HepG2 (cell line): Measurements from ENCODE around the gene NPC1. TPM values are rescaled to one million over a fixed set of nuclear protein-coding genes. Genes with fewer than 3 reads are reported as not detected.

ENCODE experiments used
- E2F1 ChIP-seq: sonication (generic); formaldehyde crosslinking; IDR thresholded peaks from 2 replicates; pipeline ENCODE4 v1.5.0; 2020; ENCODE audit warnings: missing genetic modification reagents
- ETS1 ChIP-seq: sonication (generic); formaldehyde crosslinking; IDR thresholded peaks from 2 replicates; pipeline ENCODE4 v1.4.0; 2020; ENCODE audit warnings: missing genetic modification reagents
- GFI1 ChIP-seq: sonication (generic); formaldehyde crosslinking; IDR thresholded peaks from 2 replicates; pipeline ENCODE4 v1.5.0; 2020; ENCODE audit warnings: missing genetic modification reagents, mild to moderate bottlenecking, borderline replicate concordance
- HNRNPL ChIP-seq: fragments of 200-400 bp; formaldehyde crosslinking; IDR thresholded peaks from 2 replicates; pipeline ENCODE4 v1.6.1; 2017; ENCODE audit warnings: mild to moderate bottlenecking, low read depth, low read length
- IKZF5 ChIP-seq: IDR thresholded peaks from 2 replicates; pipeline ENCODE4 v1.6.1; 2018; ENCODE audit warnings: missing genetic modification reagents, mild to moderate bottlenecking, missing compliant biosample characterization
- KLF12 ChIP-seq: sonication (generic); formaldehyde crosslinking; IDR thresholded peaks from 2 replicates; pipeline ENCODE4 v1.4.0; 2020; ENCODE audit warnings: missing genetic modification reagents, borderline replicate concordance
- KMT2A ChIP-seq: sonication (generic); formaldehyde crosslinking; IDR thresholded peaks from 2 replicates; pipeline ENCODE4 v1.4.0; 2020; ENCODE audit warnings: missing genetic modification reagents
- MED8 ChIP-seq: sonication (generic); formaldehyde crosslinking; IDR thresholded peaks from 2 replicates; pipeline ENCODE4 v1.8.1; 2023; ENCODE audit warnings: mild to moderate bottlenecking, missing genetic modification reagents; ENCODE audit not compliant: insufficient replicate concordance
- MIER2 ChIP-seq: IDR thresholded peaks from 2 replicates; pipeline ENCODE4 v1.6.1; 2016; ENCODE audit warnings: missing biosample characterization, missing genetic modification reagents
- MTA1 ChIP-seq: sonication (generic); formaldehyde crosslinking; IDR thresholded peaks from 2 replicates; pipeline ENCODE4 v1.4.0; 2020; ENCODE audit warnings: missing genetic modification reagents, mild to moderate bottlenecking, borderline replicate concordance
- RFXAP ChIP-seq: sonication (generic); formaldehyde crosslinking; IDR thresholded peaks from 2 replicates; pipeline ENCODE4 v1.4.0; 2020; ENCODE audit warnings: missing genetic modification reagents, borderline replicate concordance
- TP53 ChIP-seq: sonication (generic); formaldehyde crosslinking; conservative IDR thresholded peaks from 2 replicates; pipeline ENCODE4 v1.4.0; 2020; ENCODE audit warnings: missing genetic modification reagents
- ZBTB8A ChIP-seq: sonication (generic); formaldehyde crosslinking; IDR thresholded peaks from 2 replicates; pipeline ENCODE4 v1.4.0; 2020; ENCODE audit warnings: mild to moderate bottlenecking, low read depth, missing genetic modification reagents, borderline replicate concordance
- ZNF275 ChIP-seq: sonication (generic); formaldehyde crosslinking; IDR thresholded peaks from 2 replicates; pipeline ENCODE4 v1.8.0; 2022; ENCODE audit warnings: missing genetic modification reagents, mild to moderate bottlenecking, inconsistent platforms, borderline replicate concordance
- ZNF331 ChIP-seq: sonication (generic); formaldehyde crosslinking; IDR thresholded peaks from 2 replicates; pipeline ENCODE4 v1.4.0; 2020; ENCODE audit warnings: missing genetic modification reagents
- ZNF350 ChIP-seq: sonication (generic); formaldehyde crosslinking; IDR thresholded peaks from 2 replicates; pipeline ENCODE4 v1.4.0; 2020; ENCODE audit warnings: mild to moderate bottlenecking, low read depth, missing genetic modification reagents, borderline replicate concordance
- ZNF598 ChIP-seq: sonication (generic); formaldehyde crosslinking; IDR thresholded peaks from 2 replicates; pipeline ENCODE4 v1.5.1; 2020; ENCODE audit warnings: mild to moderate bottlenecking, missing genetic modification reagents, borderline replicate concordance
- ZNF687 ChIP-seq: sonication (generic); formaldehyde crosslinking; IDR thresholded peaks from 2 replicates; pipeline ENCODE4 v1.5.1; 2020; ENCODE audit warnings: mild to moderate bottlenecking, missing genetic modification reagents, moderate library complexity
- polyA plus RNA-seq, 8 experiments: library from polyadenylated mRNA; depleted of rRNA in 3 of 8; stranded (reverse) in 7 of 8; unstranded in 1 of 8; fragments of >200 nt; fragmentation: Illumina TruSeq in 4 of 8; extraction: Trizol in 4 of 8; gene quantifications; 2 replicates each; pipeline versions ENCODE4 v1.2.1 to v1.2.3, GENCODE V29; 2011 to 2016; ENCODE audit warnings: low read depth in 4 of 8, missing spikeins in 1 of 8, mixed read lengths in 1 of 8; ENCODE audit not compliant: insufficient read depth in 1 of 8
- total RNA-seq, 5 experiments: library from RNA; depleted of rRNA; stranded (reverse); fragments of >200 nt; fragmentation: Illumina TruSeq; extraction: Trizol; gene quantifications; 2 replicates each; pipeline ENCODE4 v1.2.3, GENCODE V29; 2016; ENCODE audit warnings: low read depth in 1 of 5

NPC1 gene
- total and polyA plus RNA-seq, 2 of the 13 experiments (the other 11 are each of a cell fraction or from before 2014, with no cell fraction given), result 46.5 to 114 TPM

- TF ChIP-seq ETS1 (CRISPR knock-in tag) (0 out of 2 replicates have a peak, but pooled peaks have one; percentile 21), GFI1 (CRISPR knock-in tag) (peak; percentile 69; the same call in 1 of the 2 replicates), IKZF5 (CRISPR knock-in tag) (peak; percentile 47; the same call in 1 of the 2 replicates), TP53 (no peak), MED8 (no peak), E2F1 (CRISPR knock-in tag) (peak; percentile 14; the same call in 1 of the 2 replicates), ZBTB8A (CRISPR knock-in tag) (no peak), ZNF350 (peak; percentile 89), KLF12 (CRISPR knock-in tag) (peak; percentile 89), ZNF687 (CRISPR knock-in tag) (peak; percentile 91), MTA1 (CRISPR knock-in tag) (peak; percentile 81; the same call in 1 of the 2 replicates), ZNF331 (CRISPR knock-in tag) (peak; percentile 24; the same call in 1 of the 2 replicates), RFXAP (CRISPR knock-in tag) (0 out of 2 replicates have a peak, but pooled peaks have one; percentile 33), ZNF275 (CRISPR knock-in tag) (peak; percentile 52; the same call in 1 of the 2 replicates), KMT2A (CRISPR knock-in tag) (peak; percentile 40), MIER2 (CRISPR knock-in tag) (0 out of 2 replicates have a peak, but pooled peaks have one; percentile 20), ZNF598 (CRISPR knock-in tag) (peak; percentile 73; the same call in 1 of the 2 replicates), HNRNPL (0 out of 2 replicates have a peak, but pooled peaks have one; percentile 54)
Observed at GRCh38 chr18:23586249-23587196, at the start of gene NPC1 (continued).
